ENCODE results near the gene SASH1.
"Not testable (repeated sequence)": the region's sequence is repeated elsewhere in the genome, so short reads cannot be mapped to it uniquely, and the experiment has no call there.

Gene SASH1

DNA sequence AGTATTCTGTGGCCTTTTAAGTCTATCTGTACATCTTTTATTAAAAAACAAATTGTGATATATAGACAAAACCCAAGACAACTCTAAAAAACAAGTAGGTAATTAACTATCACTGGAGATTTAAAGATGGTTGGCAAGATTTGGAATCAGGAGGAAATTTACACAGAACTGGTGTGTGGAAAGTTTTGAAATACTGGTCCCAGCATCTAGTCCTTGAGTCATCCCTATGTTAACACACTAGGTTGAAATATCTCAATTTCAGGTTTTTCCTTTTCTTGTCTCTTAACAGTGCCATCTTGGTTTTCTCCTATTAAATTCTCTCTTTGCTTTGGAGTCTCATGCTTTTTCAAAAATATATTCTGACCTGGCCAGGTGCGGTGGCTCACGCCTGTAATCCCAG lies 27.5 kb downstream of the SASH1 start:
- no peak for DNase-seq

DNA sequence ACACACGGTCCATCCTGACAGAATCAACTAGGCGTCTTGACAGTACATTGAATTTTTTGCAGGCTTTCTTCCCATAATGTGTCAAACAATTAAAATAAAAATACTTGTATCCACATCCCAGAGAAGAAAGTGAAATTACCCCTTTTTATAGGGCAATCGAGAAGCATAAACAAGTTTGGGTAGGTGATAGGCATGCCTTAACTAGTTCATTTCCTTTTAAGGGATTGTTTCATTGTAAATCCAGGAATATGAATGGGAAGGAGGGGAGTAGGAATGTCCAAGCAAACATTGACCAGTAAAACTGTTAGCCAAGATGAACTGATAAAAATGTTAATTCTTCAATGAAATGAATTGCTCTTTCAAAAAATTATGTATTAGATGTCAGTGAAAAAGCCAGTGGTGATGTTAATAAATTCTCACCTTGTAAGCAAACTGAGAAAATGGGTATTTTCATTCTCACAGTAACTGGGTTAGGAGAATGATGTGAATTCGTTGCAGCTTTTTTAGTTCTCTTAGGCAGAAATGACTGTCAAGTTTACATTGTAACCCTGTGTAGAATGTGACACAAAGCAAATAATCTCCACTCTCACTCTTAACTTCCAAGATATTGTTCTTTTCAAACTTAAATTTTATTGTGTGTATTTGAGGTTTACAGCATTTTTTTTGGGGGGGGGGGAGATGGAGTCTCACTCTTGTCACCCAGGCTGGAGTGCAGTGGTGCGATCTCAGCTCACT lies 31.6 kb downstream of the SASH1 start:
- DNase-seq = no peak

DNA sequence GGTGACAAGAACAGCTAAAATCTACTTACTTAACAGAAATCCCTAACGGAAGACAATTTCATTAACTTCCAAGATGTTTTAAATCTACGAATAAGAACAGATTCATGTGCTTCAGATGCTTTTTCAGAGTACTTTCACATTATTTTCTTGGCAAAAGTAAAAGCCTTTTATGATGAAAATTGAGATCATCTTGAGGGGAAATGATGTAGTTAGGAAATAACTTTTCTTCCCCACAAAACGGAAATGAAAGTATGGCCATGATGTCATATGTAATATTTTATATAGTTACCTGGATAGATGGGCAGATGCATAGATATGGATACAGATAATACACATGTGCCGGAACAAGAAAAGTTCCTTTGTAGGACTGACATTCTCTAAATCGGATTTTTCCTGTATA lies 32.8 kb downstream of the SASH1 start:
- no peak for DNase-seq

DNA sequence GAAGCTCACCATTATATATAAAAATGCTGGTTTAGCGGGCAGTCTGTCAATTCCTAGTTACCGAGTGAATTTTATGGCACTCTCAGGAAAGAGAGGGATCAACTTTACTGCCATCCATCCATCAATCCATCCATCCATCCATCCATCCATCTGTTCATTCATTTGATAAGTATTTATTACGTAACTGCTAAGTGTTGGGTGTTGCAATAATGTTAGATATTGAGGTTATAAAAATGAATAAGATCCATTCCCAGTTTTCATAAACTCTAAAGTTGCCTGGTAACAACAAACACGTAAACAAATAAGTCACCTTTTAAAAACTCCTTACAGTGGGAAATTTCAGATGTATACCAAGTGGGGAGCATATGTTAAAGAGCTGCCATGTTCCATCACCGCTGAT lies 36.8 kb downstream of the SASH1 start:
- no peak for DNase-seq

DNA sequence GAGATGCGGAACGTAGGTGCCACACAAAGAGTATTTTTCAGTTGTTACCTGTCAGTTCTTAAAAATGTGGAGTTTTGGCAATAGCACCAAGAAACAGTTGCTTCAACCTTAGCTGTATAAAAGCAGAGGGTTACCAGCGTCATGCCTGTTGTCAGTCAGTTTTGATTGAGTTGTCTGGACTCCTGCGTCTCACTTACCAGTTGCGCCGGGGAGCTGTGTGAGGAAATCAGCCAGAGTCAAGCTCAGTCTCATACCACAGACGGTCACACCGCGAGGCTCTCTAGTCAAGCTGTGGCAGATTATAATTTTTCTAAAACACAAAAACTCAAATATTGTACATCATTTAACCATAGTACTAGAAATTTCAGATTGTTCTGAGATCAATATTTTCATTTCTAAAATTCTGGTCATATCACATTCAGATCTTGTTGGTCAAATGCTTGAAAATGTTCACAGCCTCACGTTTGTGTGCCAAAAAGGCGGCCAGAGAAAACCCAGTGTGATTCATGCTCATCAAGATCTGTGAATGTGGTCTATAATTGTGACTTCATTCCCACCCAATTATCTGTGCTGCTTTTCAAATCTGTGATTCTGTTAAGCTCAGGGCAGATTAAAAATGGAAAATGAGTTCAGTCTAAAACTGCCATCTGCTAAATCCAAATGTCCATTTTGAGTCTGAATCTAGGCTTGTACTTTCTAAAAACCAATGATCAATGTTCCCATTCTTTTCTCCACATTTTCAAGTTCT lies 37.5 kb downstream of the SASH1 start:
- no peak for DNase-seq

DNA sequence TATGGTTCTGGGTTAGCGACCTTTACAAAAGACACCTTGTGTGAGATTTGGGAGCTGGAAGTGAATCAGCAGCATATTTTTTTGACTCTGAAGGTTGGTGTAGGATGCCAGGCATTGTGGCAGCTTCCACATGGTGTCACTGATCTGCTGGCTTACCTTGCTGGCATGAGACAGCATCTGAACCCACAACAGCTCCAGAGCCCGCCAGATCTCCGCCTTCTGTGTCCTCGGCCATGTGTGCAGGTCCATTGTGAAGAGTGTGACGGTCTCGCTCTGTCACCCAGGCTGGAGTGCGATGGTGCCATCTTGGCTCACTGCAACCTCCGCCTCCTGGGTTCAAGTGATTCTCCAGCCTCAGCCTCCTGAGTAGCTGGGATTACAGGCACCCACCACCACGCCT lies 39.4 kb downstream of the SASH1 start:
- not testable (repeated sequence) for DNase-seq

DNA sequence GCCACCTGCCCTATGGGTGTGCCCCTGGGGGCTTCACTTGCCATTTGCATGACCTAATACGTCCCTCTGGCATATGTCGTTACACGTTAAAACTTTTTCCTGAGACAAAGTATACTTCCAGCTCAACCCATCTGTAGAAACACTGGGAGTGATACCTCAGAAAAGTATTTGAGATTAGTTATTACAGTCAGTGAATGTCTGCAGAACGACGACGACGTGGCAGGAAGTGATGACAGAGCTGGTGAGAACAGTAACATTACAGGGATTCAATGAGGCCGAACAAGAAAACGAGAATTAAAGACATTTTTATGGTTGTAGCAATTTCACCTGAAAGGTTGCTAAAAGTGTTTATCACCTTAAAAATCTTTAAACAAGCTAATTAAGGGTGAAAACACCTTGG lies 40.2 kb downstream of the SASH1 start:
- no peak for DNase-seq

DNA sequence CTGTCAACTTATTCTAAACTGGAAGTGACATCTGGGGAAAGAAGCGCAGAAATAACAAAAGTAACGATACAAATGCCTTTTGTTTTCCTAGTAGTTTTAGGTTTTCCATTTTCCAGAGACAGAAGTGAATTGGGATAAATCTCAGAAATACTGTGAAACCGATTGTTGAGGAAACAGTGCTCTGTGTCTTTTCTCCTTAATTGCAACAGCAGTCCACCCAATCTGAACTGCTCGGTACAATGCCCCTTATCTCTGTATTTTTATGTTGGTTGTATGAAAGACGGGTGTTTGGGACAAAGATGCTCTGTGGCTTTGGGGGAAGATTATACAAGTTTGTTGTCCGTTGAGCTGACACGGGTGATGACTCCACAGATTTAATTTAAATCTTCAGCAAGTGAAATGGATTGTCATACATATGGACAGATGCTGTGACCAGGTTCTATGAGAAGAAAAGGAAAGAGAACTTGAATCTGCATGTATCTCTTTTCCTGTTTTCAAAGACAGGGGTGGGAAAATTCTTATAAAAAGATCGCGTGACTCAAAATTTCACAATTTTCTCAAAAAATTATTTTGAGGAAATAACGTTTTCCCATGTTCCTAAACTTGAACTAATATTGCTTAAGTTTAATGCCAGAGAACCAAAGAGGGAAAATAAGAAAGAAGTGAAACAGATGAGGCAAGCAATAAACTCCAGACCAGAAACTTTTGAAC lies 41.2 kb downstream of the SASH1 start:
- DNase-seq = no peak

DNA sequence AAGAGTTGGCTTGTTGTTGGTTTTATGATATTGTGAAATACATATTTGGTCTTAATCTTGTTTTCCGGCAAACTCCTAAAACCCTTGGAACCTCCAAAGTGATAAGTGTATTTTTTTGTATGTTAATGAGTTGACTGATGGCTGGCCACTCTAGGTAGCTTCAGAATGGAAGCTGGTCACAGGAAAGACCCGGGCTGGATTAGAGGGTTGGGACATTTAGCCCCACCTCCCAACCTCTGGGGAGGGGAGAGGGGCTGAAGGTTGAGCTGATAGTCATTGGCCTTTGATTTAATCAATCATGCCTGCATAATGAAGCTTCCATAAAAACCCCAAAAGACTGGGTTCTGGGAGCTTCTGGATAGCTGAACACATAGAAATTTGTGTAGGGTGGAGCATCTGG lies 42.7 kb downstream of the SASH1 start:
- DNase-seq = no peak

DNA sequence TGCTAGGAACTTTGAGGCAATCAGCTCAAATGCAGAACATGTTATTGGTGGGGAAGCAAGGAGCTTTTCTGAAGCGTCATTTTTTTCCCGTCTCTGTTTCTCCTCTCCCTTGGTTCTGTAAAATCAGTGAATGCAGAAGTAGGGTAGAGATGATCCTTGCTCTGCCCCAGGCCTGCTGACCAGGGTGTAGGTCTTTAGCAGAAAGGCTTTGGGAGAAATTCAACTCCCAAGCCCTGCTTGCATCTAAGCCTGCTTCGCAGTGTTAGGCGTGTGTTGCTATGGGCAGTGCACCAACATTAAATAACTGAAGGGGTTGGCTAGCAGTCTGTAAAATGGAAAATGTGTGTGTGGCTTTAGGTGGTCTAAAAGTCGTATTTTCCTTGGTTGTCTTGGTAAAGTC lies 45.9 kb downstream of the SASH1 start:
- DNase-seq = no peak

DNA sequence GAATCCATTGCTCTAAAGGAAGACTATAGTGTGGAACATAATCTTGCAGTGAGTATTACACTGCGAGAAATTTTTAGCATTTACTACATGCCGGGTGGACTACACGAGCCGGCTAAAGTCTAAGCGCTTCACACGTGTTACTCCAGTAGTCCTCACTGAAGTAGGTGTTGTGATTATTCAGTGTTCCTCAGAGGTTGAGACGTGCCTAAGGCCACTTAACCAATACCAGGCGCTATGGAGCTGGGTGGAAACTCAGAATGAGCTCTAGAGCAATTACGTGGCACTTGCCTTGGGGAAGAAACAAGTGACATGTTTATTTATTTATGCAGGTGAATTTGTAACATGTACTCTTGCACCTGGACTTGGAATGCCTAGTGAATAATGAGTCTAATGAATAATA lies 46.4 kb downstream of the SASH1 start:
- DNase-seq = no peak

DNA sequence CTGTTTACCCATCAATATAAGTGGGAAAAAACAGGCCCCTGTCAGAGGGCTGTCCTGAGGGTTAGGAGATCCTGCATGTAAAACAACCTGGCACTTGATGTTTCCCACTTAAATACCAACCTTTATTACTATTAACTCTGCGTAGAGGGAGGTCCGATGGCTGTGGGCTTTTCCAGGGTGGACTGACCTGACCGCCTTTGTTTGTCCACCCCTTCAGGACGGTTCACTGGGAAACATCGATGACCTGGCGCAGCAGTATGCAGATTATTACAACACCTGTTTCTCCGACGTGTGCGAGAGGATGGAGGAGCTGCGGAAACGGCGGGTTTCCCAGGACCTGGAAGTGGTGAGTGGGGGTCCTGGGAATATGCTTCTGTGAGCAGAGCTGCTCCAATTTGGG lies 47.3 kb downstream of the SASH1 start:
- DNase-seq = no peak

DNA sequence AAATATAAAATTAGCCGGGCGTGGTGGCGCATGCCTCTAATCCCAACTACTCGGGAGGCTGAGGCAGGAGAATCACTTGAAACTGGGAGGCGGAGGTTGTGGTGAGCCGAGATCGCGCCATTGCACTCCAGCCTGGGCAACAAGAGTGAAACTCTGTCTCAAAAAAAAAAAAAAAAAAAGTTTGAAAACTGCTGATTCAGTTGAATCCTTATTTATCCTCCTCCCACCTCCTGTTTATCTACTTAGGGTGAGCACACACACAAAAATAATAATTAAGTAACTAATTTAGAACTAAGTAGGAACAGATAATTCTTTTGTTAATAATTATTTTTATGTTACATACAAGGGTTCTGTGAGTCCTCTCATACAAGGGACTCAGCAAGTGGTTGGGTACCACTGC lies 49.5 kb downstream of the SASH1 start:
- DNase-seq = not testable (repeated sequence)

DNA sequence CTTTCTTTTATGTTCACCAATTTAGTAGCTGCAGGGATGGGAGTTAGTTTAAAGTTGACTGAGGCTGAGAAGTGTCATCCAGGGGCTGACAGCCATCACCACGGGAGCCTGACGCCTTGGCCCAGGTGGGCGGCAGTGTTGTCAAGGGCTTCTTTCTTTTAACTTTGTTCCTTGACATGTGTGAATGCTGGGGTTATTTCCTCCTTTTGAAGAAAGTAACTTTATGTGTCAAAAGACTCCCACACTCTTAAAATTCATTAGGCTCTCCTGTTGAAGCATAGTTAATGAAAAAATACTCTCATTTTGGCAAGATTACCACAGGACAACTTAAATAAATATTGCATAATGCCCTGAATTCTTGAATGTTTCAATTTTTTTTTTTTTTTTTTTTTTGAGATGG lies 50.0 kb downstream of the SASH1 start:
- DNase-seq = no peak

DNA sequence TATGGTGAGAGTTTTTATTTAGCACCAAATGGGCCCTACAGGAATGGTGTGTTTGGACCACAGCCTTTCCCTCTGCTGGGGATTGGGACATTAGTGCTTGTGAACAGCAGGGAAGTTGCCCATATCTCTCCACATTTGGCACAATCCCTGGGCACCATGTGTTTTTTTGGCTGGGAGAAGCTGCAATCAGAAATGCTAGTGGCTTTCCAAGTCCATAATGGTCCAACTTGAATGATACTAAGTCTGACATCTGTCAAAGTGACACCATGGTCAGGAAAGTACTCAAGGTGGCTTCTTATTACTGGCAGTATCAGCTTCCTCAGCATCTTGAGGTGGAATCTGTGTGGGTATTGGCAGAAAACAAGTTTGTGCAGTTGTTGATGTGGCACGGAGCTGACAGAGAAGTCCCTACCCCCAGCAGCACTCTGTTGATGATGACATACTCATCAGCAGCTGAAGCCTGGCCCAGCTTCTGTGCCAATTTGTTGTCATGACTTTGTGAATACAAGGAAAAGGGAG lies 53.0 kb downstream of the SASH1 start:
- no peak for DNase-seq

DNA sequence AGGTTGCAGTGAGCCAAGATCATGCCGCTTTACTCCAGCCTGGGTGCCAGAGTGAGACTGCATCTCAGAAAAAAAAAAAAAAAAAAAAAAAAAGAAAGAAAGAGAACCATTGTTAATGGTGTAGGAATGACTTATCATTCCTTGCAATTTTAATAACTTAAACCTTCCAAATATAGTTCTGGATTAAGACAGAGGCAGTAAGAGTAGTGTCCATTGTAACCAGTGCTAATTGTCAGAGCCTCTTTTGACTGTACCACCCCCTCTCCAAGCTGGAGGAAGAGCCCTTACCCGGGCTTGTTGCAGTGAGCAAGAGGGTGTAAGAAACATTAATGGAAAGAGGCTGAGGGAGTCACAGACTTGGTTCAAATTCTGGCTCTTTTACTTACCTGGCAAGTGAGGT lies 53.8 kb downstream of the SASH1 start:
- DNase-seq = no peak

DNA sequence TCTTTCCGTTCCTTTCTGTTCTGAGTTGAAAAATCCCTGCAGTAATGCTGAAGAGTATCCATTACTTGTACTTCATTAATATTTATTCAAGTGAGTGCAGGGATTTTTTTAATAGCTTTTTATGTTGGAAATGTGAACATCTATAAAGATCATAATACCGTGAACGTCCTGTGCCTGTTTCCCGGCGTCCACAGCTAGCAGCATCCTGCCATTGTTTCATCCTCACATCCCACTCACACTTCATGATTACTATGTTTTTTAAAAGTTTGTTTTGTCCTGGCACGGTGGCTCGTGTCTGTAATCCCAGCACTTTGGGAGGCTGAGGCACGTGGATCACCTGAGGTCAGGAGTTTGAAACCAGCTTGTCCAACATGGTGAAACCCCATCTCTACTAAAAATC lies 54.3 kb downstream of the SASH1 start:
- no peak for DNase-seq

DNA sequence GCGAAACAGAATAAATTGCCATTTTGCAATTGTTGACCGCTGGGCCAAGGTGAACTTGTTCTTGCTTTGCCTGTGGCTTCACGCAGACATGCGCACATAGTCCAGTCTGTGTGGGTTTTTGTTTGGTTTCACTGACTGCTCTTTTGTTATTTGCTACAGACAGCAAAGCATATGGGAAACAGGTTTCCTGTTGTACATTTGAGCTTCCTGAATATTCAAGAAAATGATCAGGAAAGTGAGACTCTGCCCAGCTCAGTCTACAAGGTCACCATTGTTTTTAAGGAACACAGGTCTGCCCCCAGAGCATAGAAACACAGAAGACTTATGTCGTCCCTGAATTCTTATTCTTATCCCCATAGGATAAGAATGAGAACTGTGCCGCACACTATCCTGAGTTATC lies 55.6 kb downstream of the SASH1 start:
- DNase-seq = no peak

DNA sequence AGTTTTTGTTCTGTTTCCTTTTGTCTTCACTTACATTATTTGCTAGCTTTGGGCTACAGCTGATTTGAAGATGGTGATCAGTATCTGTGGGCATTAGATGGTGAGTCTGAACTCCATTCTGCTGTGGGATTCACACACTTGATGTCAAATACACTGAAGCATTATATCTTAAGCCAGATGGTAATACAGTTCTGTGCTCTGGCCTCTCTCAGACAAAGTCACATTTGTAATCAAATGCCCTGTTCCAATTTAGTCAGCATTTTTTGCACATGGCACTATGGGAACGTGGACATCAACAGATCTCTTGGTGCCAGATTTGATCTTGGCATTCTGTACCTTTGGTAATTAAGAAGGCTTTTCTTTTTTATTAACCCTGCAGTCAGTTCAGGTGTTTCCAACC lies 56.0 kb downstream of the SASH1 start:
- no peak for DNase-seq

DNA sequence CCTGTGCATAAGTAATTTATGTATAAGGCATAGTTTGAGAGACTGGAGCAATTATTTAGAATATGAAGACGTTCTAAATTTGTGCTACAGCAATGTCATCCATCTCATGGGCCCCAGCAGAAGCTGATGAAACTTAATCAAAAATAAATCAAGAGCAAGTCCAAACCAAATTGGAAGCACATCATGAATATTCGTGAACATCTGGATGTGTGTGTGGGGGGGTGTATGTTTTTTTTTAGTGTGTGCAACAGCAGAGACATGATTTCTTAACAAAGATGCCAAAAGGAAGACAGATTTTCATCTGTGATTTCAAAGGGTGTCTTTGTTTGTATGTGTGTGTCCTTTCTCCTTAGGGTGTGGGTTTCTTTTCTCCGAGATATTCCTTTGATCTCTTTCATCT lies 58.9 kb downstream of the SASH1 start:
- no peak for DNase-seq

DNA sequence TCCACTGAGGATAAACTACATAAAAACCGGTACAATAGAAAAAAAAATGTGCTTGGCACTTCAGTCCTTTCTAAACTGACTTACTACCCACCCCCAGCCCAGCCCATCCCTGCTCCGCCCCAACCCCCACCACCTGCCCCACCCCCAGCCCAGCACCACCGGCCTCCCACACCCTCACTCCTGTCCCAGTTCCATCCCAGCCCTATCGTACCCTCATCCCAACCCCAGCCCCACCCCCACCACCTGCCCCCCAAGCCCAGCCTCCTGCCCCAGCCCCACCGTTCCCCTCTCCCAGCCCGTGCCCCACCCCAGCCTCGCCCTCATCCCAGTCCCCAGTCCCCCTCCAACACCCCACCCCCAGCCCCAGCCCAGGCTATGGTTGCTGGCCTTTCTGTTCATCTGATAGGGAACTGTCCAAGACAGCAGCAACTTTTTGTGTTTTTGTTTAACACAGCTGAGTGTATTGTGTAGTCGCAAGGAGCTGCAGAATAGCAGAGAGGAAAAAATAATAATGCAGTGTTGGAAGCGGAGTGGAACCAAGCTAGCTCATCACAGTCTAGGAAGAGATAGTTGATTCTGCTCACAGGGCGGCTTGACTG lies 61.9 kb downstream of the SASH1 start:
- DNase-seq = no peak

DNA sequence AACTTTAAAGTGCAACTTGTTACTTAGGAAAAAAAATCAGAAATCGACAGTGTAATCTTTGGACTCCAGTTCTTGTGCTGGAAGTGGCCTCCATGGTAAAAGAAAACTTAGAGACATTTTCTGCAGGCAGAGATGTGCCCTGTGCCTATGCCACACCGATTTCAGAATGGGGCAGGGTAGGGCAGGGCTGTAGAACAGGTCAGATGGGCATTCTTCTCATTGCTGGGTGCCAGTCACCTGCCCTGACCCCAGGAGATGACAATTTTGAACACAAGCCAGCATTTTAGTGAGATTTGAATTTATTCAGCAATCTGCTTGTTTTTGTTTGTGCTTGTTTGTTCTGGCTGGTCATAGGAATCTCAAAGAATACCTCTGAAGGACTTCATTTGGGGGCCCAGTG lies 63.3 kb downstream of the SASH1 start:
- no peak for DNase-seq

DNA sequence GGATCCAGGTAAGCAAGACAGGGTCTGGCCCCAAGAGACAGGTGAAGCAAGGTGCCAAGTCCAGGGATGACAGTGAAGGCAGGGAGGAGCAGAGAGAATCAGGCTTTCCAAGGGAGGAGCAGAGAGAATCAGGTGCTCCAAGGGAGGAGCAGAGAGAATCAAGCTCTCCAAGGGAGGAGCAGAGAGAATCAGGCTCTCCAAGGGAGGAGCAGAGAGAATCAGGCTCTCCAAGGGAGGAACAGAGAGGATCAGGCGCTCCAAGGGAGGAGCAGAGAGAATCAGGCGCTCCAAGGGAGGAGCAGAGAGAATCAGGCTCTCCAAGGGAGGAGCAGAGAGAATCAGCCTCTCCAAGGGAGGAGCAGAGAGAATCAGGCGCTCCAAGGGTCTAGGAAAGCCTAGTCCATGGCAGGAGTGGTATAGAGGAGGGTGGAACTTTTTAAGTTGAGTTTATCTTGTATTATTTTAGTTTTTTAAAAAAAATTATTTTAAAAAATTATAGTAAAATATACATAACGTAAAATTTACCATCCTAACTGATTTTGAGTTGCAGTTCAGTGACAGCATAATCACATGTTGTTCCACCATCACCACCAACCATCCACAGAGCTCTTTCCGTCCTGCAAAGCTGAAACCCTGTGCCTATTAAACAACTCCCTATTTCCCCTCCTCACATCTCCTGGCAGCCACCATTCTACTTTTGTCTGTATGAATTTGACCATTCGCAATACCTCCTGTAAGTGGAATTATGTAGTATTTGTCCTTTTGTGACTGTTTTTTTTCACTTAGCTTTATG lies 64.1 kb downstream of the SASH1 start:
- DNase-seq = no peak

Measured in AML-193 (cell line).